GM21360 (cell line): ENCODE data around the gene WDFY4.

Source experiments
- ATAC-seq: cut with Tn5 transposase; IDR thresholded peaks from one replicate; pipeline ENCODE4 v1.9.1; 2021; ENCODE audit warnings: mild to moderate bottlenecking, moderate library complexity; ENCODE audit not compliant: unreplicated experiment

WDFY4 gene

DNA sequence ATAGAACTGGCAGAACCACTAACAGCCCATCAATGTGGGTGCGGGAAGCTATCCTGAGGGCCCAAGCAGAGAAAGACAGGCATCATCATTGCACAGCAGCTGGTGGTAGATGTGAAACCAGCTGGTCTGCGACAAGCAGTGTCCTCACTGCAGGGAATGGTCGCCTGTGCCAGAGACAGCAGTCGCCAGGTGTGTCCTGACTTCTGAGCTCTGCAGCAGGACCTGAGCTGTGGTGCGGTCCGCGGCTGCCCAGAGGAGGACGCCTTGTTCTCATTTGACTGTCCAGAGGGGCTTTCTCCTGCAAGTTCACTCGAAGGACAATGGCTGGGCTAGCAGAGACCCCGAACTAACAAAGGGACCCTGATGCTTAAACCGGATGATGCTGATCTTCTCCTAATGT lies 157.6 kb downstream of the WDFY4 start:
- no peak for ATAC-seq

DNA sequence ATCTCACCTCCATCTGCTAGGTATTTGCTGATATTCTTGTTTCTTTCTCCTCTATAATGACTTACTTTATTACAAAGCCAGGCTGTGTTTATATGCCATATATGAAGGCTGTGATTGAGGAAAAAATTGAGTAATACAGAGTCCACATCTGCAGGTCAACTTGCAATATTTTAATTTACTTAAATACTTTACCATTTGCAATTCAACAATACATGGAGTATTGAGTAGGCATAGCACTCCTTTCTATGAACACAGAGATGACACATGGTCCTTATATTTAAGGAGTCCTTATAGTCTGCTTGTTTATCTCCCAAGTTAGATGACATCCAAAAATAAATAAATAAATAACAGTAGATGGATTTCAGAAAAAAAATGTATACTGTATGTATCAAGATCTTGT lies 158.5 kb downstream of the WDFY4 start:
- no peak for ATAC-seq

DNA sequence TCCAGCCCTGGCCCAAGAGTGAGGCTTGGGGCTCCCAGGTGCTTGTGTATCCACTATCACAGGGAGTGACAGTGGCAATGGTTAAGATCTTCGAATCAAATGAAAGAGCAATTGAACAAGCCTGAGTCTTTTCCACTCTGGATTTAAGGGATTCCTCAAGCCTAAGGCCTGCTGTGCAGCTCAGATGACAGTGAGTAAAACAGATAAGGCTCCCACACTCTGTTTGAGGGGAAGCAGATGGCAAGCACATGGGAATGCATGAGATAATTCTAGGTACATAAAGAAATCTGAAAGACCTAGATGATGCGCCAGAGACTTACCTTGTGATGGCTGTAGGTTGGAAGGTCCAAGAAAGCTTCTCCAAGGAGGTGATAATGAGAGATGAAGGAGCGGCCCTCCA lies 159.9 kb downstream of the WDFY4 start:
- no peak for ATAC-seq

DNA sequence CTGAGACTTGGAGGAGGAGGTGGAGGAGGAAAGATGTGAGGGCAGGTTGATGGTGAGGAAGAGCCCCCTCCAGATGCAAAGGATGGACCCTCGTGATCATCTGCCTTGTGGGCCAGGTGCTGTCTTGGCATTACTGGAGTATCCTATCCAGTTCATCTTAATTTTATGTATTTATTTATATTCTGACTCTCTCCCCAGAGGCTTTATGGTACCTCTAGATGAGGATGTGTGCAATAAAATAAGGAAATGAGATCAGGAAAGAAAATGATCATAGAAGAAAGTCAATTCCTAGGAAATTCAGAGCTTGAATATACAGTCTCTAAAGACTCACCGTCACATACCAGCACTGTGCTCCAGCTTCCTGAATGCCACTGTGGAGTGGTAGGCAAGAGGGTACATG lies 160.8 kb downstream of the WDFY4 start:
- ATAC-seq, result no peak

DNA sequence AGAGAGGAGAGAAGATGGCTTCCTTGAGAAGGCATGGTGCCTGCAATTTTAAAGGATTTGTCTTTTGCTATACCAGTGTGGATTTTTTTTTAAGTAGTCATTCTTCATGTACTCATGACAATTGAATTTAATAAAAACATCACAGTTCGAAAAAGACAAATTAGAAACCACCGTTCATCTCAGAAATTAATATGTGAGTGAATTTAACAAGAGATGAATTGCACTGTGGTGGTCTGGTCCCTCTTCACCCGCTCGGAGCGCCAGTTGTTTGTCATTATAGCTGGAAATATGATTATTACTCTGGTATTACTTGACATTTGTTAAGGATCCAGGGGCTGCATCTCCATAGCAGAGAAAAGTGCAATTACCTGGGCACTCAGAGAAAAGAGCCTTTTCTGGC lies 163.0 kb downstream of the WDFY4 start:
- no peak for ATAC-seq

DNA sequence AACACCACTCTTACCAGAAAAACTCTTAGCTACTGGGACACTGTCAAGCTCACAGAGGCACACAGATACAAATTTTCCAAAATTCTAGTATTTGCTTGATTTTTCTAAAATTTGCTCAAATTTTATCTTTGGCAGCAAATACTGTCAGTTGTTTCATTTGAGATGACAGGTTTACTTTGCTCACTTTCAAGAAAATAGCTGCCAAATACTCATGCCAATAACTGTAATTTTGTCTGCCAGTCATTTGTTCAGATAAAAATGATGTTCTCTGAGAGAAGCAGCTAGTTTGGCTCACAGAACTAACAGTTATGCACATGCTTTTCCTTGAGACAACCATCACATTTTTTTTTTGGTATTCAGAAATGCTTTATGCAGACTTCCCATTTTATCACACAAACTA lies 172.2 kb downstream of the WDFY4 start:
- no peak for ATAC-seq

DNA sequence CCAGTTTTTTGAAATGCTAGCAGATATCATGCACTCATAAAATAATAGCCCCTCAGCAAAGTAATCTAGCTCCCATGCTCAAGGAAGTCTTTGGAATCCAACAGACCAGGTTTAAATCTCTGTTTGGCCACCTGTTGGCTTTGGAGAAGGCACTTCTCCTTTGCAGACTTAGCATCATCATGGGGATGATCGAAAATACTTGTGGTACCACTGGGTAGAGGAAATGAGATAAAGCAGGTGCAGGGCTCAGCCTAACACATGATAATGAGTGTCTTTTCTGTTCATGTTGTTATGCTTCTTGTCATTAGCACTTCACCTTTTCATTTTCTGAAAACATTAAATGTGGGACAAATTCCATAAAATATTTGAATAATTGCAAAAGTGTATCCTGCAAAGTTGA lies 187.6 kb downstream of the WDFY4 start:
- ATAC-seq, result no peak

DNA sequence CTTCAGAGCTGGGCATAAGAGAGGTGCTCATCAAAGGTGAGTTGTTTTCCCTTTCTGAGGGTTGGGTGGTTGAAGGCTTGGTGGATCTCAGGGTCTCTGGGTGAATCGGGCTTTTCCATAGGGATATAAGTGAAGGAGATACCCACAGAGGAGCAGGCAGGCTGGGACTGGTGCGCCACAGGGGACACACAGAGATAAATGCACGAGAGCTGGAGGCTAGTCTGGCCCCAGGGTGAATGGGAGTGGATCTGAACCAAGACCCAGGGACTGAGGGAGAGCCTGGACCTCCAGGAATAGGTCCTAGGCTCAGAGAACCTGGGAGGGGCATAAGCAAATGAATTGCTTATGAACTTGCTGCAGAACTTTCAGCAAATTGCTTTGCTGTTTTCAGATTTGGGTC lies 193.4 kb downstream of the WDFY4 start:
- ATAC-seq, result no peak

DNA sequence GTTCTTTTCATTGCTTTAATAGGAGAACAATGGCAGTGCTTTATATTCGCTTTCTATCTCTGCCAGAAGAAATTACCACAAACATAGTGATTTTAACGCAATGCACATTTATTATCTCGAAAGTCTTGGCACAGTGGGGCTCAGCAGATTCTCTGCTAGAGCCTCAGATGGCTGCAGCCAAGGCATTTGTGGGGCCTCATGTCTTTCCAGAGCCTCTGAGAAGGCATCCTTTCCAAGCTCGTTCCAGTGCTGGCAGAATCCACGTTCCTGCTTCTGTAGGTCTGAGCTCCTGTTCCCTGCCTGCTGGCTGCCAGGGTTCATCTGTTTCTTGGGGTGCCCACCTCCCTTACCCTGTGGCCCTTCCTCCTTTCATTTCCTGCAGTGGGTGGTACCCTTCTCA lies 194.8 kb downstream of the WDFY4 start:
- ATAC-seq, result no peak

DNA sequence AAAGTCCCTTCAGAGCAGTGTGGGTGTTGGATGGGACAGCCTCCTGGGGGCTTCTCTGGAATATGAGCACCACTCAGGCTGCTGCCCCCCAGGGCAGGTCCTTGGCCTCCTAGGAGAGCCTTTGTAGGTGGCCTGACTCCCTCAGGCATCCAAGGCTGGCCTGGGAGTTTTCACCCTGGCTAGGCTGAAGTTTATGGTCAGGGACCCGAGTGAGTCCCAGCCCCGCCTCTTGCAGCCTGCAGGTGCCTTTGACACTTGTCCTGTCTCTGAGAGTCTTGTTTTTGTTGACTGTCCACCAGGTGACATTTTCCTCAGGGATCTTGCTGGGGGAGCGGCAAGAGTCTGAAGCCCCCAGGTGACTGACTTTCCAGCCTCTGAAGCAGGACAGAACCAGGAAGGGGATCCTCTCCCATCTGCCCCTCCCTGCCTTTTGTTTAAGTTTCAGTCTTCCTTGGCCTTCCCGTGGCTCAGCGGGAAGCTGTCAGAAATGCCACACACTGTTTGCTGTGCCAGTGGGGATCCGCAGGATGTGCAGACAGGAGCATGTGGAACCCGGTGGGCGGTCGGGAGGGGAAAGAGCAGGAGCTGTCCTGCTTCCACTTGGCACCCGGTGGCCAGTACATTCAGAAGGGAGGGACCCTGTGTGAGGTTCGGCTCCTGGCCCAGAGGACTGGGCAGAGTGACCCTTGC lies 195.5 kb downstream of the WDFY4 start:
- no peak for ATAC-seq

DNA sequence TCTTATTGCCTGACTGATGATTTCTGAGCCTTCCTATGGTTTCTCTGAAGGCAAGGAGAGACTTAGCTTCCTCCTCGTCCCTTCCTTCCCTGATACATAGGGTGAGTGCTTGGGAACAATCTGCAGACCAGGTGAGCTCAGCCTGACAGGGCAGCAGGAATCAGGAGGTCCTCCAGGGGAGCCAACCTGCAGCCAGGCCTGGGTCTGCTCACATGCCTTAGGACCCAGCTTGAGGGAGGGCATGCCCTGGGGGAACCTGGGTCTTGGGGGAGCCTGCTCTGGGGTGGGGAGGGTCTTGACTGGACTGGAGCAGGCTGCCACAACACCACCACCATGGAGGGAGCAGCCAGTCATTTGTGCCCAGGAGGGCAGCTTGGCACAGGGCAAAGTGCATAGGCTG lies 197.3 kb downstream of the WDFY4 start:
- ATAC-seq, result no peak

DNA sequence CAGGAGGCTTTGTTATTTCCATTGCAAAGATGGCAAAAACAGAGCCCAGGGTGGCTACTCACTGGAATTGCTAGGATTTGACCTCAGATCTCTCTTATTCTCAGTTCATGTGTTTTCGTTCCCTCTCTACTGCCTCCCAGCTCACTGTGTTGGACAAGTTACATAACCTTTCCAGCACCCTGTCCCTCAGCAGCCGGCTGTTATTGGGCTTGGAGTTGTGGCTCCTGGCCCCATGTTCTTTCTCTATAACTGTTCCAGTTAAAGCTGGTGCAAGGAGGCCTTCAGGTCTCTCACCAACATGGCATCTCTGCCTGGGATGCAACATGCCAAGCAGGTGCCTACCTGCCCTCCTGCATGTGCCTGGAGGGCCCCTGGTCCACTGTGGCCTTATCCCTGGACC lies 198.2 kb downstream of the WDFY4 start:
- no peak for ATAC-seq

DNA sequence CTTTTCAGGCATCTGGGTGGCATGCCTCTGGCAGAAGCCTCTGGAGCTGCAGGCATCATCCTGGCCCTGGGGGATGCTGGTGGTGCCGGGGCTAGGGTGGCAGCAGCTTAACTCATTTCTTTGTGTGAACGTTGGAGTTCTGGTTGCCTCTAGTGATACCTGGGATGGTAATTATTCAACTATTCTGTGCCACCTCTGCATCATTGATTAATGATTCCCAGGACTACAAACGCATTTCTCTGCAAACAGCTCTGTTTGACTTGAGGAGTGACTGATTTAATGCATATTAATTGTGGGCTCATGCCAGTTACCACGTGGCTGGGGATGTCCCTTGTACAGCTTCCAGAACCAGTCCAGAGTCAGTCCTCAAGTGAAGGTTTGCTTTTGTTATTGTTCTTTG lies 199.0 kb downstream of the WDFY4 start:
- no peak for ATAC-seq

DNA sequence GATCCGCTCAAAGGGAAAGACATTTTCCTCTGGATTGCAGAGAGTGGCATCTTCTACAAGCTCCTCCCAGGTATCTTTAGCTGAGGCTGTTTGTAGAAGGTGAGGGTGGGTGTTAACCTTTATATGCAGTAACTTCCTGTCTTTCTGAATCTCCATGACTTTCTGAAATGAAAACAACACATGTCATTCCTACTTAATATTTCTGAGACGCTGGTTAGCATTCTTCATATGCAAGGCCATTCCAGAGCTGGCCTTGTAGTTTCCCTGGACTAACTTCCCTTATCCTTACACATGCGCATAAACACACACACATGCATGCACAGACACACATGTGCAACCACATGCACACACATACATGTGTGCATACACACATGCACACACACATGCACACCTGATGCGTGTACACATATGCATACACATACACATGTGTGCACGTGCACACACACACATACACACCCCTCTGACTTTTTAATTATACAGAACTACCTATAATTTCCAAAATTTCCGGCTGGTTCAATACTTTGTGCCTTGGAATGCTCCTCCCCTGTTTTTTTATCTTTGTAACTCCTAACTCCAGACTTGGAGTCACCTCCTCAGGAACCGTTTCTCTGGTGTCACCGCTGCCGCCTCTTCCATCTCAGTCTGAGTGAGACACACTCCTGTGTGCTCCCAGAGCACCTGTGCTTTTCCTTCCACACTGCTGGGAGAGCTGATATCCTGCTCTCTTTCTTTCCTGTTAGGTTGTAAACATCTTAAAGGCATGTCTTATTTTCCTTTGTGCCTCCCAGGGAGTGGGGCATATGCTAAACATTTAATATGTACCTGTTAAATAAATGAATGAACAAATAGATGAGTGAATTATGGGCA lies 199.7 kb downstream of the WDFY4 start:
- no peak for ATAC-seq

DNA sequence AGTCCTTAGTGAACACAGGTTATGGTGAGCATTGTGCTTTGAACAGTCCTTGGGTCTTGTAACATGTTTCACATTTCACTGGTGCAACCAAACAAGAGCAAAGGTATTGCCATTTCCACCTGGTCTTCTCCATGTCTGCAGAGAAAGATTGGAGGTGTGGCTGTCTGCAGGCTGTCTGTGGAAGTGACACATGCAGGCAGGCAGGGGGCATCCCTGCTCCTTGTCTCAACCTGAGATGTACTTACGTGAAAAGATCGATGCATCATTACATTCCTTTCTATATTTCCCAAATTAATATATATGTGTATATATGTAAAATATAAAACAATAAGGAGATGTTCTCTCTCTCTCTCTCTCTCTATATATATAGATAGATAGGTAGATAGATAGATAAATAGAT lies 200.7 kb downstream of the WDFY4 start:
- ATAC-seq, result no peak

DNA sequence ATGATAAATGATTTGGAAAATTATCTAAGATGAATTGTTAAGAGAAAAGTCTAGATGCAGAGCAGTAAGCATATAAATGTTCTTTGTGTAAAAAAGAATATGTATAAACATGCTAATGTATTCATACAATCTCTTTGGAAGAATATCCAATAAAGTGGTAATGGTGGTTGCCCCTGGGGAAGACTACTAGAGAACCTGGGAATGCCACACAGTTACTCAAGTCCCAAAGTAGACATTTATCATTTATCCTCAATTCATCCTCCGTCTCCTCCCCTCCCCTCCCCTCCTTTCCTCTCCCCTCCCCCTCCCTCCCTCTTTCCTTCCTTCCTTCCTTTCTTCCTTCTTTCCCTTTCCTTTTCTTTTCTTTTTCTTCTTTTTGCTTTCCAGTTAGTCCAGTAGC lies 203.3 kb downstream of the WDFY4 start:
- no peak for ATAC-seq

DNA sequence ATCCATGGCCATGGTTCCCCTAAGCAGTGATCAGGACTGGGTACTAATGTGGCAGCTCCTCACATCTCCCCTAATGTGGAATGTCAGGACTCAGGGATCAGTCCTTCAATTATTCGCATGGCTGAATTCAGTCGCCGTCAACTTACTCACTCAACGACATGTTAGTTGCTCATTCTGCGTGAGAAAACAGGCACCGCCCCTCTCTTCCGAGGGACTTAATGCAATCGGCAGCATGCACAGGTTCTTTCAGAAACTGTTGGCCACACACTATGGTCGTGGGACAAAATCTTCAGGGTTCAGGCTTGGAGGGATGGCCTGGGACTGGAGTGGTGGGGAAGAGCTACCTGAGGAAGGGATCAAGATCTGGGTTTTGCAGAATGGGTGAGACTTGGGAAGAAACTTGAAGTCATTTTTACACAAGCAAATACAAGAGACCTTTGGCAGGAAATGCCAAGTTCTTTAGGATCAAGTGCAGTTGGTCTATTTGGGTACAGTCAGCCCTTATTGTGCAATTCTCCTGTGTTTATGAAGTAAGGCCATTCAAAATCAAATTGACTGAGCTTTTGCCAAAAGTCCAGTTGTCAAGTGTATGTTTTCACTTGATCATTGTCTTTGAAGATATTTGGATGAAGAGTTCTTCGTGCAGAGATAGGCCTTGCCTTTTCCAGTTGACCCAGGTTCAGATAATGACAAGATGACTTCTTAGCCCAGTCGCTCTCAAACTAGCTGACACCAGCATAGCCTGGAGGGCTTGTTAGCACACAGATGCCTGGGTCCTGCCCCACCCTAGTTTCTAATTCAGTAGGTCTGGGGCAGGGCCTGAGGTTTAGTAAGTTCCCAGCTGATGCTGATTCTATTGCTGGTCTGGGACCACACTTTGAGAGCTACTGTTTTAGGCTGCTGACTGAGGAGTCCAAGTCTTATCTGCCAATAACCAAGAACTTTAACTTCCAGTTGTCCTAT lies 206.5 kb downstream of the WDFY4 start:
- ATAC-seq, result no peak

DNA sequence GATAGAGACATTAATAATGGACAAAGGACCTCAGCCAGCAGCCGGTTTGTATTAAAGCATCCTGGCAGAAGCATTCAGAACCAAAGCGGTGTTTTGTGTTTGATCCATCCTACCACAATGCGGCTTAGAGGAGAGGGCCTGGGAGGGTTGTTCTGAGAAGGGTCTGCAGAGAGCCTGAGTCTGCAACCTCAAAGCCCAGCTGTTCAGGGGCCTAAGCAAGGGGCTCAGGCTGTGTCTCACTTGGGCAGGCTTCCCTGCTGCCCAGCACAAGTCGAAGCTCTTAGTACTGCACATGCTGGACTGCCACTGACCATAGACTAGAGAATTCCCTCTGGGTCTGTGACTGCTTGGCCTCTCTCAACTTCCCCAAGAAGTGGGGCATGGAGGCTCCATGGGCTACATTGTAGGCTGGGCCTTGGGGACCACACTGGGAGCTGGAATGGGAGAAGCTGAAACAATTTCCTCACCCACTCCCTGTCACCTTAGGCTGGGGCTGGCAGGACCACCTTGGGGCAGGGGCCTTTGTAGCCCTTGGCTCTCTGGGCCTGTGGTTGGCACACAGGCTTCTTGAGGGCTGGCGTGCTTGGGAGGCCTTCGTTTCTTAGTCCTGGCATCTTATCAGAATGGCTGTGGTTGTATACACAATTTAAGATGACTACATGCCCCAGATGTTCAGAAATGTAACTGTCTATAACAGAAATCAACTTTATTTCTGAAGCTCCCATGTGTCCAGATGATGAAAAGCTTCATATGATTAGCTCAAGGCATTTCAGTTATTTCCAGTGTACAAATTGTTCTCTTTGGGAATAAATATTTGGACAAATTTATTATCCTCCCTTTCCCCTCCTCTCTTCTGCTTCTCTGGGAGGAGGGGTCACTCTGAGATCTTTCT lies 210.5 kb downstream of the WDFY4 start:
- ATAC-seq, result no peak

DNA sequence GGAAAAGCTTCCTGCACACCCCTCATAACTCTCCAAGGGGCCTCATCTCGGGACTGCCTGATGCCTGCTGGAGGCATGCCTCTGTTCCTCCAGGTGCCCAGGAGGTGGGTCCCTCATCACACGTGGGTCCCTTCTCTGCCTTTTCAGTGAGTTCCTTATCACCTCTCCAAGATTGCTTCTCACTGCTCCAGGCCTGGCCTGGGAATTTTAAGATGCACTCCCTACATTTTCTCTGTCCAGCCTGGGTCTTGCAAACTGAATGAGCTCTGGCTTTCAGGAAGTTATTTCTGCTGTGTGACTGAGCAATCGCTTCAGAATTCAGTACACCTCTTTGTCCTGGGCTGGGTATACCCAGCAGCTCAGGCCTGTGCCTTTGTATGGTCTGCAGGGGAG lies 211.1 kb downstream of the WDFY4 start:
- ATAC-seq, result no peak

DNA sequence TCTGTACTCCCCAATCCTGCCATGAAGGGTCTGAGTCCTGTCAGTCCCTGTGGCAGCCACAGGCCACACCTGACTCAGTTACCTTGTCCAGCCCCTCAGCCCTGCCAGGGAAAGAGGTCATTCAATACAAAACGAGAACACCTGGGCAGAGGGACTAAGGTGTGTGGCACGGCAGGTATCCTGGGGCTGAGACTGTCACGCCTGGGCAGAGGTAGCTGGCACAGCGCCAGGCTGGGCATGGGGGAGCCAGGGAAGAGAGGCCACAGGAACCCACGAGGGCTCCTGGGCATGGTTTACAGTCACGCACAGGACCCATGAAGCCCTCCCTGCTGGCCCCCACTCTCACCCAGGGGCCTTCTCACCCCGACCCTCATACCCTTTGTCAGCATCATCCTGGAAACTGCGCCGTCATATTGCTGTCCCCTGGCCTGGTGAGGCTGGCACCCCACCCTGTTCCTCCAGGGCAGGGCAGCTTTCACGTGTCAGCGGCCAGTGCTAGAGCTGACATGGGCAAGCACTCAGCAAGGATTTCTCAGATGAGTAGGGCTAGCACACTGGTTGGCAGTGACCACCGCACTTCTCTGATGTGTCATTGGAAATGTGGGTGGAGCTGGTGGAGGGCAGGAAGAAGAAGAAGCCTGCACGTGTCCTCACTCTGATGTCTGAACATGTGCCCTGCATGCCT lies 212.2 kb downstream of the WDFY4 start:
- ATAC-seq, result no peak
